GM23338 (cell line): Measurements from ENCODE around the gene HTT. TPM values are rescaled to one million over a fixed set of nuclear protein-coding genes. Genes with fewer than 3 reads are reported as not detected.

Experiments used
- ATAC-seq: fragments of 200-7000 bp; cut with Tn5 transposase; 3 replicates; pipeline ENCODE4 v1.9.1; 2020
- DNase-seq: peaks from one replicate; pipeline ENCODE4 v3.0.0-alpha.2; 2015; ENCODE audit warnings: low spot score
- H2AFZ ChIP-seq: fragments of 200-600 bp; sonication (generic); 2 replicates; pipeline ENCODE4 v1.8.0; 2016; ENCODE audit warnings: antibody characterized with exemption, mild to moderate bottlenecking, moderate library complexity
- H3F3A ChIP-seq: fragments of 200-600 bp; sonication (generic); replicated peaks from 2 replicates; pipeline ENCODE4 v1.8.0; 2017; ENCODE audit warnings: antibody characterized with exemption, mixed run types, low read depth
- H3K27ac ChIP-seq: fragments of 200-600 bp; sonication (generic); 2 replicates; pipeline ENCODE4 v1.6.1; 2016; ENCODE audit warnings: low read depth
- H3K27me3 ChIP-seq: fragments of 200-600 bp; sonication (generic); 2 replicates; pipeline ENCODE4 v1.8.0; 2016; ENCODE audit warnings: mild to moderate bottlenecking, mixed run types, moderate library complexity; ENCODE audit not compliant: insufficient read depth
- H3K36me3 ChIP-seq: fragments of 200-600 bp; sonication (generic); 2 replicates; pipeline ENCODE4 v1.8.0; 2016; ENCODE audit warnings: mild to moderate bottlenecking; ENCODE audit not compliant: insufficient read depth
- H3K4me1 ChIP-seq: fragments of 200-600 bp; sonication (generic); 2 replicates; pipeline ENCODE4 v1.8.0; 2016; ENCODE audit warnings: mild to moderate bottlenecking, moderate library complexity; ENCODE audit not compliant: insufficient read depth
- H3K4me2 ChIP-seq: fragments of 200-600 bp; sonication (generic); 2 replicates; pipeline ENCODE4 v1.7.1; 2017; ENCODE audit warnings: mixed run types
- H3K4me3 ChIP-seq: fragments of 200-600 bp; sonication (generic); 2 replicates; pipeline ENCODE4 v1.6.1; 2016; ENCODE audit warnings: mixed run types
- H3K79me2 ChIP-seq: fragments of 200-600 bp; sonication (generic); replicated peaks from 2 replicates; pipeline ENCODE4 v1.8.0; 2017; ENCODE audit warnings: mild to moderate bottlenecking; ENCODE audit not compliant: insufficient read depth
- H3K9me2 ChIP-seq: fragments of 200-600 bp; sonication (generic); 2 replicates; pipeline ENCODE4 v1.8.0; 2017; ENCODE audit not compliant: insufficient read depth
- H4K20me1 ChIP-seq: fragments of 200-600 bp; sonication (generic); replicated peaks from 2 replicates; pipeline ENCODE4 v1.8.0; 2017; ENCODE audit warnings: mild to moderate bottlenecking; ENCODE audit not compliant: insufficient read depth
- H3K27ac Mint-ChIP-seq: 2 replicates; pipeline ENCODE4 v1.8.0; 2020; ENCODE audit warnings: inconsistent platforms, mild to moderate bottlenecking, moderate library complexity, mixed read lengths
- H3K27me3 Mint-ChIP-seq: 3 replicates; pipeline ENCODE4 v1.8.0; 2022; ENCODE audit warnings: low read depth, mild to moderate bottlenecking, moderate library complexity, mixed read lengths, inconsistent platforms; ENCODE audit not compliant: insufficient read depth, poor library complexity
- H3K36me3 Mint-ChIP-seq: 3 replicates; pipeline ENCODE4 v1.8.0; 2021; ENCODE audit warnings: low read depth, mild to moderate bottlenecking, inconsistent platforms, moderate library complexity, mixed read lengths
- H3K4me1 Mint-ChIP-seq: 3 replicates; pipeline ENCODE4 v1.8.0; 2020; ENCODE audit warnings: mild to moderate bottlenecking, inconsistent platforms, mixed read lengths
- H3K4me3 Mint-ChIP-seq: 3 replicates; pipeline ENCODE4 v1.8.0; 2021; ENCODE audit warnings: moderate library complexity, mild to moderate bottlenecking, inconsistent platforms, mixed read lengths
- H3K9me3 Mint-ChIP-seq: 3 replicates; pipeline ENCODE4 v1.8.0; 2020; ENCODE audit warnings: moderate library complexity, mild to moderate bottlenecking, inconsistent platforms, mixed read lengths
- ETS1 ChIP-seq: IDR thresholded peaks from 2 replicates; pipeline ENCODE4 v1.6.1; 2016; ENCODE audit warnings: antibody characterized with exemption
- EZH2 ChIP-seq: fragments of 200-600 bp; sonication (generic); IDR thresholded peaks from one replicate; pipeline ENCODE4 v1.8.0; 2017; ENCODE audit warnings: antibody characterized with exemption, mild to moderate bottlenecking, low read depth; ENCODE audit not compliant: unreplicated experiment
- JUNB ChIP-seq: IDR thresholded peaks from one replicate; pipeline ENCODE4 v1.6.1; 2016; ENCODE audit warnings: antibody characterized with exemption; ENCODE audit not compliant: unreplicated experiment
- NANOG ChIP-seq: IDR thresholded peaks from 2 replicates; pipeline ENCODE4 v1.6.1; 2016; ENCODE audit warnings: antibody characterized with exemption, borderline replicate concordance
- STAT1 ChIP-seq: IDR thresholded peaks from one replicate; pipeline ENCODE4 v1.6.1; 2016; ENCODE audit warnings: antibody characterized with exemption; ENCODE audit not compliant: unreplicated experiment
- ZNF331 ChIP-seq: fragments of 250-450 bp; sonication (Bioruptor Pico); IDR thresholded peaks from 2 replicates; pipeline ENCODE4 v1.5.0; 2020; ENCODE audit warnings: low read depth, mild to moderate bottlenecking, moderate library complexity
- ZNF462 ChIP-seq: fragments of 250-450 bp; sonication (Bioruptor Pico); IDR thresholded peaks from 2 replicates; pipeline ENCODE4 v1.5.0; 2020; ENCODE audit warnings: mild to moderate bottlenecking, moderate library complexity
- polyA plus RNA-seq: library from polyadenylated mRNA; unstranded; fragments of >200 nt; fragmentation: Nextera tagmentation; extraction: Ambion mirVana; gene quantifications from 2 replicates; pipeline ENCODE4 v1.2.1, GENCODE V29; 2016
- total RNA-seq: library from RNA; depleted of rRNA; stranded (reverse); fragments of >200 nt; shearing (Covaris generic); gene quantifications from 2 replicates; pipeline ENCODE4 v1.2.3, GENCODE V29; 2014

HTT gene
- total and polyA plus RNA-seq, 2 experiments from 2014 or later: 26.6 to 67.7 TPM

GRCh38 chr4:3087115-3087797 is 12.8 kb downstream of the HTT start (continued):
- TF ChIP-seq ZNF462 (CRISPR knock-in tag) (no peak), EZH2 (no peak)

GRCh38 chr4:3091464-3091863 is 17.0 kb downstream of the HTT start:
- Histone ChIP-seq H3K9me2 (no peaks in the 10 kb centered on the region), H3K27me3 (no peaks in the 10 kb centered on the region), H3K4me3 (no peak overlapping the region), H3K79me2 (peaks cover 33% of the 10 kb centered on the region), H3K36me3 (peaks cover 12% of the 10 kb centered on the region), H3F3A (no peaks in the 10 kb centered on the region), H3K4me2 (no peak overlapping the region), H2AFZ (no peak overlapping the region), H4K20me1 (peaks cover 20% of the 10 kb centered on the region), H3K4me1 (no peaks in the 10 kb centered on the region), H3K27ac (no peak overlapping the region)
- Mint-ChIP-seq H3K27me3 (peaks cover 4% of the 10 kb centered on the region), H3K27ac (no peak overlapping the region), H3K36me3 (peaks cover 71% of the 10 kb centered on the region), H3K4me1 (no peaks in the 10 kb centered on the region), H3K4me3 (no peak overlapping the region), H3K9me3 (peaks cover 16% of the 10 kb centered on the region; the same call in 2 of the 3 replicates)
- DNase-seq (no peak), ATAC-seq (no peak)
- TF ChIP-seq ETS1: no peak
- TF ChIP-seq JUNB: no peak
- TF ChIP-seq NANOG: no peak
- TF ChIP-seq EZH2: no peak
- TF ChIP-seq ZNF331 (CRISPR knock-in tag): no peak
- no peak for TF ChIP-seq ZNF462 (CRISPR knock-in tag)
- TF ChIP-seq STAT1: no peak
